ENCODE measurements around the gene CPXM1. TPM values are rescaled to one million over a fixed set of nuclear protein-coding genes. Genes with fewer than 3 reads are reported as not detected.
A peak's percentile ranks its signal among the peaks of the same experiment; 100 is the strongest.

Gene CPXM1
- total and polyA plus RNA-seq, 11 donors: 0.27 to 21.5 (median 0.72) TPM

GRCh38 chr20:2751347-2751877 lies 49.0 kb downstream of the CPXM1 start:
- peaks cover 5 to 53% (median 38%) of the 10 kb centered on the region in 9 donors for H3K27me3 ChIP-seq
- H3K27ac ChIP-seq: peak overlapping the region in 2 of 12 donors; percentile 1 to 20
- TF ChIP-seq CTCF (IDR thresholded peaks at IDR 0.05) (no peak), POLR2A (IDR thresholded peaks at IDR 0.05) (no peak)
- no peak for ATAC-seq
- 2 to 5% (median 3%) methylated on average over 19 to 26 of the region's 26 CpGs for WGBS, 4 donors
- no peaks in the 10 kb centered on the region for H3K36me3 ChIP-seq
- intact Hi-C loops (cut with DNase I): loop anchor here in 7 of 10 donors (5.0 to 10.0 kb wide), 8 partner anchors 54 to 253 kb away; partner anchors contain the start of genes PCED1A (in 2 of the 7), VPS16 (in 2 of the 7) and EBF4 (in 1 of the 7)
- peak overlapping the region; percentile 10 to 62 (median 46) for H3K4me3 ChIP-seq
- peaks cover 0 to 30% (median 20%) of the 10 kb centered on the region in 12 donors for H3K4me1 ChIP-seq
- no peak for DNase-seq
- H3K9me3 ChIP-seq: no peaks in the 10 kb centered on the region

GRCh38 chr20:2750491-2751251 lies 49.8 kb downstream of the CPXM1 start:
- ATAC-seq (peak in 3 of 4 donors; percentile 41 to 65 (median 41)), DNase-seq (peak in 1 of 5 donors; percentile 40)
- H3K36me3 ChIP-seq: no peaks in the 10 kb centered on the region
- H3K4me3 ChIP-seq: peak overlapping the region in 7 of 12 donors; percentile 37 to 62 (median 55)
- no peaks in the 10 kb centered on the region for H3K9me3 ChIP-seq
- no peak overlapping the region for H3K27ac ChIP-seq
- peaks cover 5 to 46% (median 37%) of the 10 kb centered on the region in 9 donors for H3K27me3 ChIP-seq
- H3K4me1 ChIP-seq: peaks cover 0 to 30% (median 20%) of the 10 kb centered on the region in 12 donors
- intact Hi-C loops (cut with DNase I): loop anchor here in 7 of 10 donors (5.0 to 10.0 kb wide), 8 partner anchors 53 to 254 kb away; partner anchors contain the start of genes PCED1A (in 2 of the 7), VPS16 (in 2 of the 7) and EBF4 (in 1 of the 7)
- WGBS, 4 donors: 2 to 8% (median 4%) methylated on average over 26 to 34 of the region's 34 CpGs
- TF ChIP-seq POLR2A (IDR thresholded peaks at IDR 0.05) (no peak), CTCF (IDR thresholded peaks at IDR 0.05) (no peak)

- no peaks in the 10 kb centered on the region for H3K9me3 ChIP-seq
- DNase-seq: no peak
- WGBS, 4 donors: 26 to 47% (median 38%) methylated on average over 28 to 30 of the region's 30 CpGs
- peaks cover 0 to 30% (median 20%) of the 10 kb centered on the region in 12 donors for H3K4me1 ChIP-seq
- H3K27me3 ChIP-seq: peaks cover 5 to 40% (median 30%) of the 10 kb centered on the region in 9 donors
- H3K36me3 ChIP-seq: no peaks in the 10 kb centered on the region
- TF ChIP-seq CTCF (IDR thresholded peaks at IDR 0.05) (no peak), POLR2A (IDR thresholded peaks at IDR 0.05) (no peak)
- H3K27ac ChIP-seq: no peak overlapping the region
- ATAC-seq: no peak
- no peak overlapping the region for H3K4me3 ChIP-seq
- intact Hi-C loops (cut with DNase I): loop anchor here in 8 of 10 donors (5.0 to 10.0 kb wide), 9 partner anchors 53 to 255 kb away; partner anchors contain the start of genes PCED1A (in 2 of the 8), VPS16 (in 2 of the 8) and EBF4 (in 1 of the 8)
These were observed 50.4 kb downstream of the CPXM1 start for GRCh38 chr20:2749951-2750490.
